ENCODE data around the gene BTBD7.

Gene BTBD7

DNA sequence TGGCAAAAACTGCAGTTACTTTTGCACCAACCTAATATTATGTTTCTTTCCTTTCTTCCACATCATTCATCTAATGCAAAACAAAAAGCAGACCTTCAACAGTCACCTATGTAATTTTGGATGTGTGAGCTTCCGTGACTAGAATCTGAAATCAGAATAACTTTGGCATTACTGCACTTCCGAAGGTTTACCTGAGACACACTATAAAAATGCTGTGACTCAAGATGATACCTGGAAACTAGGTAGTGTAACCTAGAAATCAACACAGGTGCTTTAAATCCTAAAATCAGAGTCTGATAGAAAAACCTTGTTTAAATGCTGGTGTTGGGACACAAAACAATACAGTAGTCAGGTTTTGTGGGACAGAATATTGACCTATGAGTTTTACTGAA lies 2.2 kb downstream of the BTBD7 start:
- no peak for DNase-seq

DNA sequence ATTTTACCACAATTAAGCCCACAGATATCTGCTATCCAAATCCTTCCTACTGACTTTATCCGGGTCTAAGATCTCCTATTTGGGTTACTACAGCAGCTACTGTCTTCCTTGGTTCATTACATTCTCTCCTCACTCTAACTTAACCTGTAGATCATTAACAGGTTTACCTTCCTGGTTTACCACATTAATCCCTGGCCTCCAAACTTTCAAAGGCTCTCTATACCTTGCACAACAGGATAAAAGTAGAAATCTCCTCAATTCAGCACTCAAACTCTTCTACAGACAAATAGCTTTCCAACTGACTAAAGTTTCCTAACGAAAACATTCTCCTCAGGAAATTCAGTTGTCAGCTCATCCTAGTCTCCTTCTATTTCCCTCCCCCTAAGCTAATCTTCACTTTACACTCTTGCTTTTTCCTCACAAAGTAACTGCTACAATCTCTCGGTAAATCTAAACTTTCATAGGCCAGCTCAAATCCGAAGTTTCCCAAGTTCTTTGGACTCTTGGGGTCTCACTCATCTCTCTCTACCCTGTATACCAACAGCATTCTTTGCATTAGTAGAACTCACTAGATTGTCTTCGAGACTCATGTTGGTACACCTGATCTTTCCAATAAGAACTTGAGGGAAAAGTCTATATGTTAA lies 2.7 kb downstream of the BTBD7 start:
- DNase-seq, result no peak

DNA sequence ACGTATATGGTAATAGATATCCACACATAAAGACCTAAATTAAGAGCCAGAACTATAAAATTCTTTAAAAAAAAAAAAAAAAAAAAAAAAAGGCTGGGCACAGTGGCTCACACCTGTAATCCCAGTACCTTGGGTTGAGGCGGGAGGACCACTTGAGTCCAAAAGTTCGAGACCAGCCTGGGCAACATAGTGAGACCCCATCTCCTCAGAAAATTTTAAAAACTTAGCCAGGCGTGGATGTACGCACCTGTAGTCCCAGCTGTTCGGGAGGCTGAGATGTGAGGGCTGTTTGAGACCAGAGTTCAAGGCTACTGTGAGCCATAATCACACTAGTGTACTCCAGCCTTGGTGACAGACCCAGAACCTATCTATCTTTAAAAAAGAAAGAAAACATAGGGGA lies 4.3 kb downstream of the BTBD7 start:
- DNase-seq, result no peak

DNA sequence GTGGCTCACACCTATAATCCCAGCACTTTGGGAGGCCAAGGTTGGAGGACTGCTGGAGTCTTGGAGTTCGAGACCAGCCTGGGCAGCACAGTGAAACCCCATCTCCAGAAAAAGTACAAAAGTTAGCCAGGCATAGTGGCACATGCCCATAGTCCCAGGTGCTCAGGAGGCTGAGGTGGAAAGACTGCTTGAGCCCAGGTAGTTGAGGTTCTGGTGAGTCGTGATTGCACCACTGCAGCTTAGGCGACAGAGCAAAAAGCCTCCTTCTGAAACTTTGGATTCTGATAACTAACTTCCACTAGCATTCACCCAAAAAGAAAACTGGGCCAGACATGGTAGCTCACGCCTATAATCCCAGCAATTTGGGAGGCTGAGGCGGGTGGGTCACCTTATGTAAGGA lies 6.6 kb downstream of the BTBD7 start:
- DNase-seq, result no peak

DNA sequence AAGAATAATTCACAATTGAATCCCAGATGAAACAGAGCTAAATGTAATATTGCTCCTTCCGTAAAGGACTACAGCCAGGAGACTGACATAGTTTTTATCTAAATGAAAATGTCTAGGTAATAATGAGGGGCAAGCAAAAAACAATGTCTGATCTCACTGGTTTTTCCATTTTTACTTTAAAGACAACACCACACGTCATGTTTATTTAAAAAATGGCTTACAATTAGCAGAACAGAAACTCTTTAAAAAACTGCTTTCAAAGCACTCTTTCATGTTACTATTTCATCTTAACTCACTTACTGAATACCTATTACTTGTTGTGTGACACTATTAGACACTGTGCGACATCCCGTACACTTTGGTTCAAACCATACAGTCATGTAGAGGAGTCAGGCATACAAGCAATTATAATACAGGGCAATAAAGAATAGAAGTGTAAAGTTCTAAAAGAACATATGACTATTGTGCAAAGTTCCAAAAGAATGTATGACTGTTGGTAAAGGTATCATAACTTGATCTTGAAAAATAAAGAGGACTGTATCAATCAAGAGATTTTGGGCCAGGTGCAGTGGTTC lies 9.1 kb downstream of the BTBD7 start:
- no peak for DNase-seq

DNA sequence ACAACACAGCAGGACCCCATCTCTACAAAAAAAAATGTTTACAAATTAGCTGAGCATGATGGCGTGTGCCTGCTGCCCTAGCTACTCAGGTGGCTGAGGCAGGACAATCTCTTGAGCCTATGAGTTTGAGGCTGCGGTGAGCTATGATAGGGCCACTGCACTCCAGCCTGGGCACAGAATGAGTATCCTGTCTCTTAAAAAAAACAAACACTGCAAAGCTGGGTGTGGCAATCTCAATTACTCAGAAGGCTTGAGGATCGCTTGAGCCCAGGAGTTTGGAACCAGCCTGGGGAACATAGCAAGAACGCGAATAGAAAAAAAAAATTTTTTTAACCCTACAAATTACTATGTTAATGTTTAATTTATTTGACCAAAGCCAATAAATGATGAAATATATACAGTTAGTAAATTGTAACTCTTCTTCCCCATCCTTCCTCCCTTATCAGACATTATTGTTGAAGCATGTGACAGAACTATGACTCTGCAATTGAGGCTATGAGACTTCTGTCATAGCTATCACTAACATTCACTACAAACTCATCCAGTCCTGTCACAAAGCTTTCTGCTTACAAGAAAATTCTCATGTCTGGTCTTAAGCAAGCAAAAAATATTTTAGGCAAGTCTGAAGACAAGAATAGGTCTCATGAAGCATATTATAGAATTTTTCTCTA lies 9.8 kb downstream of the BTBD7 start:
- no peak for DNase-seq

DNA sequence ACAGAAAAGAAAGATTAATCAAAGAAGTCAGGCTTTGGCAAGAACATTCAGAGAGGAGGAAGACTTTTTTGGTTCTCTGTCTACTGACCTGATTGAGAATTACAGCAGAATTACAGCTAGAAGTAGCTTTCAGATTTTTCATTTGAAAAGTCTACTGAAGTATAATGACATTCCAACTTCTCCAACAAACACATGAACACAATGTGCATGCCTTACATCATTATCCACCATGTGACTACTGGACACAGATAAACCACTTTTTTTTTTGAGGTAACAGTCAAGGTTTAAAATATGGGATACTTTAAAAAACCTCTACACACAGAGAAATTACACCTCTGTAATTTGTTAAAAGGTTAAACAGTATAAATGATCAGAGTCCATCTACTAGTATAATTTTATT lies 12.3 kb downstream of the BTBD7 start:
- no peak for DNase-seq

DNA sequence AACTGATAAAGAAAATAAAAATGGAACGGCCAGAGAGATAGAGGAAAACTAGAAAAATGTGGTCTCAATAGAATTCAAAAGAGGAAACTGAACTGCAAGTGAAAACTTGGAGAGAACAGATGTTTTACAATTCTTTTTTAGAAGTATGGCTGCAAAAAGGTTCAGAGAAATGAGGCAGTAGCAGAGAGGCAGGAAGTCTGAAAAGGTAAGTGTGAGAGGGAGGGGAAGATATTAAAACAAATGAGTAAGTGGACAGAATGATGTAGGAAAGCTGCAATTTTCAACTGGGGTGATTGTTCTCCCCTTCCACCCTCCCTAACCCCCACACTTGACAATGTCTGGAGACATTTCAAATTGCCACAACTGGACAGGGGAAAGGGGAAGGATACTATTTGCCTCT lies 12.9 kb downstream of the BTBD7 start:
- DNase-seq, result no peak

DNA sequence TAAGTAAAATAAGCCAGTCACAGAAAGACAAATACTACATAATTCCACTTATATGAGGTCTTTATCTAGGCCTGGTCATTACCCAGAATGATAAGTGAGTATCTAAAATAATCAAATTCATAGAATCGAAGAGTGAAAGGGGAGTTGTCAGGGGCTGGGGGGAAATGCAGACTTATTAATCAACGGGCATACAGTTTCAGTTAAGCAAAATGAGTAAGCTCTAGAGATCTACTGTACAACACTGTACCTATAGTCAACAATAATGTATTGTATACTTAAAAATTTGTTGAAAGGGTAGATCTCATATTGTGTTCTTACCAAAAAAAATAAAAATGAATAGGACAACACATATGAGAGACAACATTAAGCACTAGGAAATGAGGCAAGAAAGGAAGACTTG lies 13.3 kb downstream of the BTBD7 start:
- DNase-seq, result no peak

DNA sequence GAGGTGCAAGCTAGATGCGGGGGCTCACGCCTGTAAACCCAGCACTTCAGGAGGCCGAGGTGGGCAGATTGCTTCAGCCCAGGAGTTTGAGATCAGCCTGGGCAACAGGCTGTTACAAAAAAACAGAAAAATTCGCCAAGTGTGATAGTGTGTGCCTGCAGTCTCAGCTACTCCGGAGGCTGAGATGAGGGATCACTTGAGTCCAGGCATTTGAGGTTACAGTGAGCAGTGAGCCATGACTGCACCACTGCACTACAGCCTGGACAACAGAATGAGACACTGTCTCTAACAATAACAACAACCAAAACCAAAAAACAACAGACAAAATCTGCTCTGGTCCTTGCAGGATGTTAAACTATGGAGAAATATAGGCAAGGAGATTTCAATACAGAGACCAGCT lies 13.9 kb downstream of the BTBD7 start:
- DNase-seq, result no peak

DNA sequence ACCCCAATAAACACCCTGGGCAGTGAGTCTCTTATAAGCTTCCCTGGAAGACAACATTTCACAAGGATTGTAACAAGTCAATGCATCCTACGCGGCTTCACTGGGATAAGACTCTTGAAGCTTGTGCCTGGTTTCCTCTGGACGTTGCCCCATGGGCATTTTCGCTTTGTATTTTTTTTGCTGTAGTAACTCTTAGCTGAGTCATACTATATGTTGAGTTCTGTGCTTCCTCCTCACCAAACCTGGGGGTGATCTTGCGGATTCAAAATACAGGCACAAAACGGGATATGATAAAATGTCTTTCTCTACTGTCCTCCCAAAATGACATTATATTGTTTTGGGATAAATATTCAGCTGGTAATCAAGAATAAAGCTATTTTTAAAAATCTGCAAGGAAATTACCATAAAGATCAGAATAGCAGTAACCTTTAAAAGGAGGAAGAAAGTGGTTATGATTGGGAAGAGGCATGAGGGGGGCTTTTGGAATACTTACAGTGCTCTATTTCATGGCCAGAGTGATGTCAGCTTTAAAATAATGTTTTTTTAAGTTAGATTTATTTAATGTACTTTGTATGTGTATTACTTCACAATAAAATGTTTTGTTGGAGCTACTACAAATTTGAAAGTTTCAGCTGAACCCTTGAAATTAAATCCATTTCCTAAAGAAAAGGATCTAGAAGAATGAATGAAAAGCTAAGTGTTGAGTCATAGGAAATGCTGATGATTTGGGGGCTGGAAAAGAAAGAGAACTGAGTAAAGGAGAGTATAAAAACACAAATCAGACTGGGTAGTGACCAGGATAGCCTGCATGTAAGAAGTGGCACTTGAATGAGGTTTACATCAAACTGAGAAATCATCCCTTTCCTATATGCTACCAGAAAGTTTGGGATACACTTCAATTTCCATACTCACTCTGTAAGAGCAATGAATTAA lies 14.7 kb downstream of the BTBD7 start:
- DNase-seq, result no peak

DNA sequence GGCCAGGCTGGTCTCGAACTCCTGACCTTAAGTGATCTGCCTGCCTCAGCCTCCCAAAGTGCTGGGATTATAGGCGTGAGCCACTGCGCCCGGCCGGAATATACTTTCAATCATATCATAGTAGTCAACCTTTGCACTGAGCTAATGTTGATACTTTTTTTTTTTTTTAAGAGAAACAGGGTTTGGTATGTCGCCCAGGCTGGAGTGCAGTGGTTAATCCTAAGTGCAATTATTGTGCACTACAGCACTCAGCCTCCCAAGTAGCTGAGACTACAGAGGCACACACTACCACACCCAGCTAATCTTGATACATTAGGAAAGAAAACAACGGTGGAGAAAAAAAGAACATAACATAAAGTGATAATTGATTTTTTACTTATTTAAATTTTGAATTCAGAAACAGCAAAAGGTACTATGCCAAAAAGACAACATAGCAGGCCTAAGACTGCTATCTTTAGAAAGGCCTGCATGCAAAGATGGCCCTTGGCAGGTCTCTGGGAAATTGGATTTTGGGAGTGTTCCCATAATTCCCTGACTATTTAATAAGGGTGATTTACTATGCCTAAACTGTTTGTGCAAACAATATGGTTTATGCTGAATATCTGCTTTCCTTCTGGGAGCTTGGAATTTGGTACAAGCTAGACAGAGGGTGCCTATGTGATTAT lies 15.5 kb downstream of the BTBD7 start:
- no peak for DNase-seq

DNA sequence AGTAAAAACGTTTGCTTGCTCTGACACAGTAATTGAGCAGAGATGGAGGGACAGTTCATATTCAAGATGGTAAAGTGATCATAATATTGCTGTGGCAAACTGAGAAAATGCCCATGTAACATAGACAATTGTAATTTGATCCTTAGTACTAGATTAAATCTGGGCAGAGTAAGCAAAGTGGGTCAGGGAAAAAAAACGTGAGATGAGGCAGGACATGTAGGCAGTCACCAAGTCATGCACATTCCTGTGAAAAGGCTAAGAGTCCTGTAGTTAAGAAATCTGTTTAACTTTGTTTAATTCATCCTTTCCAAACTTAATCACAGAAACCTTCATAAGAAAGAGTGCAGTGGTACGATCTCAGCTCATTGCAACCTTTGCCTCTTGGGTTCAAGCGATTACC lies 16.1 kb downstream of the BTBD7 start:
- DNase-seq, result no peak

DNA sequence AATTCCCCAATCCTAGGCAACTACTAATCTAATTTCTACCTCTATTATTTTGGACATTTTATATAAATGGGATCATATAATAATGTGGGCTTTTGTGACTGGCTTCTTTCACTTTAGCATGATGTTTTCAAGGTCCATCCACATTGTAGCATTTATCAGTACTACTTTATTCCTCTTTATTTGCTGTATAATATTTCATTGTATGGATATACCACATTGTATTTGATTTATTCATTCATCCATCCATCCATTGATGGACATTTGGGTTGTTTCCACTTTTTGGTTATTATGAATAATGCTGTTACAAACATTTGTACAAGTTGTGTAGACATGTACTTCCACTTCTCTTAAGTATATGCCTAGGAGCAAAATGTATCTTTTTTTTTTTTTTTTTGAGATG lies 17.3 kb downstream of the BTBD7 start:
- DNase-seq, result no peak

DNA sequence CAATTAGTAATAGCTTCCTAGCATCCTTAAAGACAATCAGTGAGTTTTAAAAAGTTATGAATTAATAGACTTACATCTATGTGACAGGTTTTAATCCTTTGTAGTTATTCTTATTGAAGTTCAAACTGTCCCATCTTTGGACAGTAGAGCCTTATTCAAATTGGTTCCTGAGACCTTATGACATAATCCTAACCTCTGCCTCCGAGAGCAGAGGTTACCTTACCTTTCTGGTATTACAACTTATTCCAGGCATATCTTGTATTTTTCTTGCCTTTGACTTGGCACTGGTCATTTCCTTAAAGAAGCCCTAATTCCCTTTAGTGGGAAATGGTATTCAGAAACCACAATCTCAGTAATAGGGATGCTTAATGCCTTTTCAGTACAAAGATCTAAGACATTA lies 21.8 kb downstream of the BTBD7 start:
- DNase-seq, result no peak

DNA sequence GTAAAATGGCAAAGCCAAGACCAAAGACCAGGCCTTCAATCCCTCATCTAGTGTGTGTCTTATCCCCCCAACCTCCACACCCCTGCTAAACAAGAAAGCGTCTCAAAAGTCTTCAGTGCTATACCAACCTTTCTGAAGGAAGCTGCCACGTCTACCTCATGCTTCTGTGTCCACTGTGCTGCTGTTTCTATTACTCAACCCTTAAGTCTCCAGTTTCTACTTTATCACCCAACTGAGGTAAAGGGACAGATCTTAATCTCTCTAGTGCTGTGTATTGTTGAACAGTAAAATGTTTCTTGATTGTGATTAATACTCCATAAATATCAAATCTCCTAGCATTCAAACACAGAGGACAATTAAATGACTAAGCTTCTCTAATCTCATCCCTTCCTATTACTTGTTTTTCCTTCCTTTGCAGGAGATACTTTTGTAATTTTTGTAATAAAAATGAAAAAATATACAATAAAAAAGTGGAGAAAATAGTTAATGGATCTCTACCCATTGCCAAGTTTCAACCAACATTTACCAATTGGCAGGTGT lies 23.3 kb downstream of the BTBD7 start:
- DNase-seq, result no peak

DNA sequence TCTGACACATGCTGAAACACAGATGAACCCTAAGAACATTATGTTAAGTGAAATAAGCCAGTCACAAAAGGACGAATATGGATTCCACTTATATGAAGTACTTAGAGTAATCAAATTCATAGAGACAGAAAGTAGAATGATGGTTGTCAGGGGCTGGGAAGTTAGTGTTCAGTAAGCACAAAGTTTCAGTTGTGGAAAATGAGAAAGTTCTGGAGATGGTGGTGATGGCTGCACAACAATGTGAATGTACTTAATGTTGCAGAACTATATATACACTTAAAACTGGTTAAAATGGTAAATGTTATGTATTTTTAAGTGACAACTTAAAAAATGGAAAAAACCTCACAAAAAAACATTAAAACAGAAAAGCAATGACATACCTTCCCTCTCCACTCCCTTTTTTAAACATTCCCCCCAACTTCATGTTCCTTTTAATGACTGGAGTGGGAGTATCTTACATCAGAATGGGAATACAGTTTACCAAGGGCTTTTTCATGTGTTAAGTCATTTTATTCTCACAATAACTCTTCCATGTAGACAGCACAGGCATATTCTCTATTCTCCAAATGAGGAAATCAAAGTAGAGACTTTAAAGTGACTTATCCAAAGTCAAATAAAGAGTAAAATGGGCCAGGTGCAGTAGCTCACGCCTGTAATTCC lies 24.0 kb downstream of the BTBD7 start:
- no peak for DNase-seq

DNA sequence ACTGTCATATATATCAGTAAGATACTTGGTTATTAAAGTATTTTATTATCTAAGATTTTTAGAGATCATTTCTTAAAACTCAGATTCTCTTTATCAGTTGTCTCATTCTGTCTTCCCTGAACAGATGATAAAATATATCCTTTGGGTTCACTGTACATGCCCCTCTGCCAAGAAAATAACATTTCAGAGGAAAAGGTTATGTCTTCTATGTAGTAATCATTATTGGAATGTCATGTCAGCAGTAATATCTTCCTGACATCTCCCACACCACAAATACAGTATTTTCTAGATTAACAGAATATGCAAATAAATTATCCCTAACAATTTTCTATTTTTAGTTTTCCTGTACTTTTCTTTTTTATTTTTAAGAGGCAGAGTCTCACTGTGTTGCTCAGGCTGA lies 26.0 kb downstream of the BTBD7 start:
- DNase-seq, result no peak

DNA sequence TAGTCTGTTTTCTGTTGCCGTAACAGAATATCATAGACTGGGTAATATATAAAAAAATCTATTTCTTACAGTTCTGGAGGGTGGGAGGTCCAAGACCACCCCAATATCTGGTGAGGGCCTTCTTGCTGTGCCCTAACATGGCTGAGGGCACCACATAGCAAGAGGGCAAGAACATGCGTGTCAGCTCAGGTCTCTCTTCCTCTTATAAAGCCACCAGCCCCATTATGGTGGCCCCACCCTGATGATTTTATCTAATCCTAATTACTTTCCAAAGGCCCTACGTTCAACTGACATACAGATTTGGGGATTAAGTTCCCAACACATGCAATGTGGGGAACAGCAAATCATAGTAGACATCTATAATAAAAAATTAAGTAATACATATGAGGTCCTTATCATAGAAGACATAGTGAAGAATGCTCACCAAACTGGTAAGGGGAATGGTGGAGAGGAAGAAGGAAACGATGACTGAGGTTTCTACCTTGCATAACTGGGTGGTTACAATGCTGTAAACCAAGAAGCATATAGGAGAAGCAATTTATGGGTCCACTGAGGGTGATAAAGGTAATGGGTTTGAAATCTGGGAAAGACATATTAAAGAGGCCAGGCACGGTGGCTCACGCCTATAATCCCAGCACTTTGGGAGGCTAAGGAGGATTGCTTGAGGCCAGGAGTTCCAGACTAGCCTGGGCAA lies 27.0 kb downstream of the BTBD7 start:
- no peak for DNase-seq

DNA sequence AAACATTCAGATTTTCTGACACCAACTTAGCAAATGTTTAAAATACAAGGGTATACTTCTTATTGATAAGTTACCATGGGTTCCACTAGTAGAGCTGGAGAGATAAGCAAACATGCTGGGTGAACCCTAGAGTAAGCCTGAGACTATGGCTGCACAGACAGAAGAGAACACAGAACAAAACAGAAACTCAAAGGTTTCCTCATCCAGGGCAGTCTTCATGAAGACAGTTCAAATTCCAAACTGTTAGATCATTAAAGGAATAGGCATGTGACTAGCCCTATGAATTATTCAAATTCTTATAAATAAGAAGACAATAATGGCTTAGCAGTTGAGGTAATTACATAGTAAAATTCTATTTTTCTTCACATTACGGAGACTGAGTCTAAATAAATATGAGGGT lies 28.1 kb downstream of the BTBD7 start:
- DNase-seq, result no peak

DNA sequence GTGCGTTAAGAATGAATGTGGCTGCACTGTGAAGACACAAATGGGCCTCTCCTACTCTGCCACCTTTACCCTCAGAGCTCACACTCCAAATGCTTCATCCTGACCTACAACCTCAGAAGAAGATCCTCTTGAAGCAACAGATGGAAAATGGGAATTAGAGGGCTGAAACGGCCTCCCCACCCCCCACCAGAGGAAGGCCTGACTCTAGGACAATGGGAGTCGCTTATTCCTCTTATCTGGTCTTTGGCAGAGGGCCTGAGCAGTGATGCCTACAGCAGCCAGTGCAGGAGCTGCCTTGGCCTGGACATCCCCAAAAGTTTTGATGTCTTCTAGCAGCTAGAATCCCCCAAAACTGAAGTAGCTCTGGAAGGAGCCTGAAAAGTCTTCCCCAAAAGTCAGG lies 29.2 kb downstream of the BTBD7 start:
- no peak for DNase-seq
